G401 (cell line): ENCODE measurements around the gene HYDIN. TPM values are rescaled to one million over a fixed set of nuclear protein-coding genes. Genes with fewer than 3 reads are reported as not detected.

Source experiments
- DNase-seq: peaks from one replicate; pipeline ENCODE4 v3.0.0-alpha.2; 2015; ENCODE audit warnings: low spot score
- in situ Hi-C: cut with HindIII; loops from 2 replicates; pipeline ENCODE4 v1.10.0; 2016; ENCODE audit warnings: low sequenced_read_pairs, mixed read lengths
- total RNA-seq: library from RNA; depleted of rRNA; stranded (reverse); fragments of >200 nt; shearing (Covaris generic); gene quantifications from 2 replicates; pipeline ENCODE4 v1.2.3, GENCODE V29; 2014

Gene HYDIN
- total RNA-seq, 1 experiment from 2014 or later: not detected

DNA sequence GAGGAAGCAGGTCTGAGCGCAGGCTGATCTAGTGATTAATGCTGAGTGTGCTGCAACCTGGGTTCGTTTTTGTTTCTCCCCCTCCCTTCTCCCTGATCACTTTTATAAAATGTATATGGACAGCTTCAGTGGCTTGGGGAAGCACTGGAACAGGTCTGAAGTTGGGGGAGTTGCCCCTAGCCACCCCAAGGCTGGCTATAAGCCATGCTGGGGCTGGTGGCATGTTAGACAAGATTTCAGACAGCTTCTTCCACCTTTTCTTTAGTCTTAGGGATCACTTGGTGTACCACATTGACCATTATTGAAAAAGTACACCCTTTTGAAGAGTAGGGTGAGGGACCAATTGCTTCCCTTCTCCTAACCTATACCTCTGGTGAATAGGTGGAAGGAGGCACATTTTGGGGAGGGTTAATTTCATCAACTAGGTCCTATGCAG, 425.8 kb downstream of the HYDIN start:
- in situ Hi-C loops: no loop called here
- DNase-seq: no peak

DNA sequence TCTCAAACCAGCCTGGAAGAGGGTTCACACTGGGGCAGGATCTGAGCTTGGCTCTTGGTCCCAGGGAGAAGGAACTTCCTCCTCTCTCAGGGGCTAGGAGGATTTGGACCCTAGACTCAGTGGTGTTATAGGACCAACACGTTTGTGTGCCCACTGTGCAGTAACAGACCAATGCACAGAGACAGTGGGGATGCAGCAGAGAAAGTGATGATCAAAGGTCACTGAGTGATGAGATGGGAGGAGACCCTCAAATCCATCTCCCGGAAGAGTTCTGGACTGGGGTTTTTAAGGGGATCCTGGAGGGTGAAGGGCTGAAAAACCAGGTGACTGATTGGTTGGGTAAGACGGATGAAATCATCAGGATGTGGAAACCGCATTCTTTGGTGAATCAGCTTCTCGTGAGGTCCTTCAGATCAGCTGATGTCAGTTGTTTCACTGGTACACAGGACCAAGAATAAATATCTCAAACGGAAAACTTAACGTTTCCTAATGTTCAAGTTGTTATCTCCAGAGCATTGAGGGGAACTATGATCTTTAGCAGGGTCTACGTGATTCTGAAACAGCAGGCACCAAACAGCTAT, 426.3 kb downstream of the HYDIN start:
- DNase-seq: no peak
- in situ Hi-C loops: no loop called here

DNA sequence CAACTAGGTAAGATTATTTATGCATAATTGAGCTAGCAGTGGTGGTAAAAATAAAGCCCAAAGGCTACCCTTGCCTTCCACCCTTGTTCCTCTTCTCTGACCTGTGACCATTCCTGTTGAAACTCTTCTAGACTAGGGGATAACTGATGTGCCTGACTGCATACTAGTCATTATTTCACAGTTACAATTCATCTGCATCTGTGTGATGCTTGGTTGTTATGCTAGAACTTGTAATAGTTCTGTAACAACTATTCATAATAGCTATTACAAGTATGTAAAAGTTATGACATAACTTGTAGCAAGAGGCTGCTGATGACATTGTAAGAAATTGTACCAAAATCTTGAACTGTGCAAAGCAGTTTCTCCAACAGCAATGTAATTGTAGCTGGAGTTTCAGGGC, 427.2 kb downstream of the HYDIN start:
- no peak for DNase-seq
- in situ Hi-C loops: no loop called here

DNA sequence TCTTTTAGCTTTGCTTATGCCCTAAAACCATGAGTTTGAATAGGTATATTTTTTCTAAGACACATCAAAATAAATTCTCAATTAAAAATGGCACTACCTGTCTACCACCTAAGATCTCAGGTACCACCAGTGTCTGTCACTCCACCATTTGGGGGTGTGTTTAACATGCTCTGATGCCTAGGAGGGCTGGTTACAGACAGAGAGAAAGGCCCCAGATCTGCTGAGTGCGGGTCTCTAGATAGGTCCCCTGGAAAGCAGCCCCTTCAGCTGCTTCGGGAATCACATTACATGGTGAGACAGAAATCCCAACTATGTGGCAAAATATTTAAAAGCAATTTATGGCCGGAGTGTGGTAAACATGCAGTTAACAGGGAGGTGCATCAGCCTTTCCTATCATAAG, 428.9 kb downstream of the HYDIN start:
- in situ Hi-C loops: no loop called here
- no peak for DNase-seq

DNA sequence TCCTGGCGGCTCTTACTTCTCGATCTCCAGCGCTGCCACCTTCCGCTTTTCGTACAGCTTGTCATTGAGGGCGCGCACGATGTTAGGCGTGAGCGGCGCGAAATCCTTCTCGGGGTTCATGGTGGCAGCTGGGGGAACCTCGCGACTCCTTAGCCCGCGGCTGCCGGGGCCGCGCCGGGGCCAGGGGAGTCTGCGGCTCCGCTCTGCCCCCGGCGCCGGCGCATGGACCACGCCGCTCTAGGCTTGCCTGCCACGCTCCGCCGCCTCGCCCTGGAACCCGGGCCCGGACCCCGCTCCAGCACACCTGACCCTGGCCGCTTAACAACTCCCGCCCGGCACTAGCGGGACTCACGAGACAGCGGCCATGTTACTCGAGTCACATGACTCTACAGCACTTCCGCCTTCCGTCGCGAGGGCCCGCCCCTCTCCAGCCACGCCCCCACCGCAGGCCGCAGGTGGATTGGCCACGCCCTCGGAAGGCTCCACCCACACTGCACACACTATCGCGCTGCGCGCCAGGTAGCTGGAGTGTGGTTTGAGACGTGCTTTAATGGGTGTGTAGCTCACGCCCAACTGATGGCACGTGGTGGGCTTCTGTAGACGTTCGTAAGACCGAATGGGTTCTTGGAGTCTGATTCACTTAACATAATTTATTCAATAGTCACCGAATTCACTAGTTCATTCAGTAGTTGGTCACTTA, 429.6 kb downstream of the HYDIN start, which contains the start of gene VAC14:
TSS of gene VAC14 (minus strand) at position 378 of the 700 bp plus-strand sequence. CDS start at position 120, 258 bp downstream.
- in situ Hi-C loops: no loop called here
- peak; percentile 93 for DNase-seq

DNA sequence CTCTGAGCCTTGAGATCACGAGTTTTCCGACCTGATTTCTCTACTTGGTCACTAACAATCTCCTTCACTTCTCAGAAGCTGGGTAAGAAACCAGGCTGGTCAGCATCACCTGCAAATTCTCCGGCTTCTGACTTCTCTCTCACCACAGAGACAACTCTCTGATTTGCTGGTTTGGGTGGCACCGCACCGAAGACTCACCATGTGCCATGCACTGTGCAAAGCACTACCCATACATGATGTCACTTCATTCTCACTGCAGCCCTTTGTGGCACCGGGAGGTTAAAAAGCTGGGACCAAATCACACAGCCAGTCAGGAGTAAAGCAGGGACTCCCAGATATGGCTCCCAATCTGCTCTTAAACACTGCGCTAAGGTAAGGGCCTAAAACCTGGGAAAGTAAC, 430.2 kb downstream of the HYDIN start:
- DNase-seq: no peak
- in situ Hi-C loops: no loop called here

DNA sequence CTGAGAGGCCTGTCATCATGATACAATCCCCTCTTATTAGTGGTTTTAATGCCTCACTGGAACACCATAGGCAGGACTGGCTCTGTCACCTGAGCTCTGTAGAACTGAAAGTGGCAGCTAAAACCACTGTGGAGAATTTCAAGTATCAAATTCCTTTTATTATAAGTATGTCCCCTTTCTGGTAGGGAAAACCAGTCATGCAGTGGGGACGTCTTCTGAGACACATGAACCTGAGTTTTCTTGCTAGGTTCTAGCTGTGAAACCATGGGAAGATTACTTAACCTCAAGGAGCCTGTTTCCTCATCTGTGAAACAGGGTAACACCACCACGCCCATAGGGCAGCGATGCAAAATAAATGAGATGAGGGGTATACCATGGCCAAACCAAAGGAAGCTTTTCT, 434.2 kb downstream of the HYDIN start:
- DNase-seq: no peak
- in situ Hi-C loops: no loop called here

DNA sequence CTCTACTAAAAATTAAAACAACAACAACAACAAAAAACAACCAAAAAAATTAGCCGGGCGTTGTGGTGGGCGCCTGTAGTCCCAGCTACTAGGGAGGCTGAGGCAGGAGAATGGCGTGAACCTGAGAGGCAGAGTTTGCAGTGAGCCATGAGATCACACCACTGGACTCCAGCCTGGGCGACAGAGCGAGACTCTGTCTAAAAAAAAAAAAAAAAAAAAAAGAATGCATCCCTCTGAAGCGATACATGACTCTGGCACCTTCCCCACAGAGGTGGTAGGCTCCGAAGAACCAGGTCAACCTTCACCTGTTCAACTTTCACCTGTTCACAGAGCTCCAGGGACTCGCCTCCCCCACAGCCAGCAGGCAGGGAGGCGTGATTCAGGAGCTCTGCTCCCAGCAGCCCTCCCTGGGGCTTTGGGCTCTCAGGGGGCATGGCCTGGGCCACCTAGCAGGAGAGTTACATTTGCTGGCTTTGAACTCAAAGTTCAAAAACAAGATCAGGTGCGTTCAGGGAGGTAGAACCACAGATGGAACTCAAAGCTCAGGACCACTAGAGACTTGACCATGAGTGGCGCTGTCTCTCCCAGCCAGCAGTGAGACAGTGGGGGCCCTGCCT, 435.1 kb downstream of the HYDIN start:
- no peak for DNase-seq
- in situ Hi-C loops: no loop called here

DNA sequence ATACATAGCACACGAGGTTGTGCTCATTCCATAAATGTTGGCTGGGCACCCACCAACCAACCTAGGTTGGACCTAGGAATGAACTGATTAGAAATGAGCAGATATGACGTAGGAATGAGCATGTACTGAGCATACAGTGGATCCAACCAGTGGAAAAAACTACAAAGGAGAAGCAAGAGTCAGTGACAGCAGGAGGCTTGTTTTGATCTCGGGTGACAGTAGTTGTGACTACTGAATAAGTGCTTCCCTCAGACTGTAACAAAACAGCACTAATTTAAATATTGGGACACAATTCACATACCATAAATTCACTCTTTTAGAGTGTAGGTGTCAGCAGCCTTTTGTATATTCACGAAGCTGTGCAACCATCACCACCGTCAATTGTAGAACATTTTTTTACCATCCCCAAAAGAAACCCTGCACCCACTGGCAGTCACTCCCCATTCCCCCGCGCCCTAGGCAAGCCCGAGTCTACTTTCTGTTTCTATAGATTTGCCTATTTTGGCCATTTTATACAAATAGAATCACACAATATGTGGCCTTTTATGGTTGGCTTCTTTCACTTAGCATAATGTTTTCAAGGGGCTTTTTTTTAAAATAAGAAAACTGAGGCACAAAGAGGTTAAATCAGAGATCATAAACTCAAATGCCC, 436.5 kb downstream of the HYDIN start:
- in situ Hi-C loops: no loop called here
- no peak for DNase-seq

DNA sequence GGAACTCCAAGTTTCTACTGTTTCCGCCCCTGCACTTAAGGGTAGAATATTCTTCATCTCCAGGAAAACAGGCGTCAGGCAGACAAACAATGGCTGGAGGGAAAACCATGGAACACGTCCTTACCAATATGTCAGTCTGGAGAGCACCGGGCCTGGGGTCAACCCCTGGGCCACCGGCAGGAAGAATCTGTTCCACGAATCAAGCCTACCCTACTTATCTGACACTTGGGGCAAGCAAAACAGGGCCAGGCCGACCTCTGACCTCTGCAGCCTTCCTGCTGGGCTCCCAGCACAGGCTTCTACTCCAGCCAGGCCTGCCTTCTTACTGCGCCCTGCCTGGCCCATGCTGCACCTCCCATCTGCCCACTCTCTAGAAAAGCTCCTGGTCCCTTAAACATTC, 439.7 kb downstream of the HYDIN start:
- in situ Hi-C loops: no loop called here
- DNase-seq: no peak

DNA sequence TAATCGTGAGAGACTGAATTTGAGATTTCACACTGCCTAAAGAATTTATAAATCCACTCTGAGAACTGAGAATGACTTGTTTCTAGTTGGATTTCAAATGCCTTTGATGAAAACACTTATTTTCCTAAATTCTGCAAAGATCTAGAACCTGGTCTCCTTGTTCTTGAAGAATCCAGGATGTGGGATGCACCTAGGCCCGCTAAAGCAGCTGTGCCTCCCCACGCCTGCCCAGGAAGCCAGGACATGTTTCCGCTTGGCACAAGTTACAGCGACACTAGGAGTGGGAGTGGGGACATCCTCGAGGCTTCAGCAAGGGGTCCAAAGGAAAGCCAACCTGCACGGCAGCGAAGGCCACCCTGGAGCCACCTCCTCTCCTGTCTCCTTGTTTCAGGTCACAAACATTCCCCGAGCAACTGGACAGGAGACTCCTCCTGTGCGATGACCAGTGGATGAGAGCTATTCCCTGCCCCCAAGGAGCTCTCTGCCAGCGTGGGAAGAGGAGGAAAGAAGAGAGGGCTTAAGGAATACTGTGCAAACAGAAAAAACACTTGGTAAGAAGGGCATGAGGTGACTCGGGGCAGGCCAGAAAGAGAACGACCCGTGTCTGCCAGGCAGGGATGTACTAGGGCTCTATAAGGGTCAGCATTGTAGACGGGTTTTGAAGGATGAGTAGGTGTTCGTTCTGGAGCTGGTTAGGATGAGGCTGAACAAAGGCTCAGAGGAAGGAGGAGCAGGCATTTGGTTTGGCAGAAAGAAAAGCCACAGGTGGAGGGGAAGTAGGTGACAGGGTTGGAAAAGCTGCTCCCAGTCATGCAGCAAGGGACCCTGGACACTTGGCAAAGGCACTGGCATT, 440.7 kb downstream of the HYDIN start:
- DNase-seq: no peak
- in situ Hi-C loops: no loop called here

DNA sequence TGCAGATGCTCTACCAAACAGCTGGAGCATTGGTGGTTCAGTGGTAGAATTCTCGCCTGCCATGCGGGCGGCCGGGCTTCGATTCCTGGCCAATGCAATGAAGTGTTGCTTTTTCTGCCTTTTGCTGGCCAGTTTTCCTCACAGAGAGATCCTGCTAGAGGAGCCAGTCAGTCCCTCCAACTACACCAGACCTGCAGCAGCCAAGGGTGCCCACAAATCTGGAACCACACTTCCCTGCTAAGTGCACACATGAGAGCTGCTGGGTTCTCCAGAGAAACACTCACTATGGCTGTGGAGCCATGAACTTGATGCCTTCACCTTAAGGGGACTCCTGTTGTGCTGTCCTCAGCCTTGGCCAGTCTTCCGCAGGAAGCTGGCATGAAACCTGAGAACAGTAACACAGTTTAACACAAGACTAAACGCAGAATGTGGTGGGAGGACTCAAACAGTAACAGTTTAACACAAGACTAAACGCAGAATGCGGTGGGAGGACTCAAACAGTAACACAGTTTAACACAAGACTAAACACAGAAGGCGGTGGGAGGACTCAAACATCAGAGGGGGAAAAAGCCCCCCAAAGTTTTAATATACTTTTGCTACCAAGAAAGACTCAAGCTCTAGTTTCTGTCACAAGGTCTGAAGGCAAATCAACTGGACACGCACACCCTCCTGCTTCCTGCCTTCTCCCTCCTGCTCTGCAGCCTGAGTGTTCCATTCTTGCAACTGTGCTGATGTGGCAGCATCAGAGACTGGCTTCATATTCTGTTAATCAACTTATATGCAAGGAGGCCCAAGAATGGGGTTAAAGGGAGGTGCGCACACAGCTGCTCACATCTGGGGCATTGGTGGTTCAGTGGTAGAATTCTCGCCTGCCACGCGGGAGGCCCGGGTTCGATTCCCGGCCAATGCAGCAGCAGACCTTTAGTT, 441.6 kb downstream of the HYDIN start:
- in situ Hi-C loops: no loop called here
- DNase-seq: peak; percentile 19

DNA sequence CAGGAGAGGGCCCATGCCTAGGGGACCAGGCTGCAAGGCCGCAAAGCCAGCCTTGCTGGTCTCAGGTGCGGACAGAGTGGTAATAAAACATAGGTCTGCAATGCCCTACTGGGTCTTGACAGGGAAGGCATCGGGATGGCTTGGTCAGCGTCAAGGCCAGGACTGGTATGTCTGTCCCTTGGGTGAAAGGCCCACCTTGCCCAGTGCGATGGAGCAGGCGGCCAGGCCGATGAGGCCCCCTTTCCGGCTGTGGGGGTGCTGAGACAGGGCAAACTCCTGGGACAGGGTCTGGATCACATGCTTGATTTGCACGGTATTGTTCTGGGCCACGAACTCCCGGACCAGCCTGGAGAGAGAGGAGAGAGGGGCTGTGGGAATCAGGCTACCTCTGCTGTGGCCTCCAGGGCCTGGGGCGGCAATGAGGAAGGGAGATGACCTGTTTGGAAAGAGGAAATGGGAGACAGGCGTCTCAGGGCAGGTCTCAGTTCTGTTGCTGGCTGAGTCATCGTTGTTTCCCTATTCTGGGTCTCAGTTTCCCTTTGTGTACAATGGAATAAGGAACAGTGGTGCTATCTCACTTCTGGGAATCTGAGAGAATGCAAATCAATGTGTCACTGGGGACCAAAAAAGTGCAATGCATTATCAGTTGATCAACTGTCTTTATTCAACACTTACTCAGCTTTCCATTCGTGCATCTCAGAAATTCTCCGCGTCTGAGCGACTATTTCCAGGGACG, 444.3 kb downstream of the HYDIN start:
- DNase-seq: no peak
- in situ Hi-C loops: no loop called here

DNA sequence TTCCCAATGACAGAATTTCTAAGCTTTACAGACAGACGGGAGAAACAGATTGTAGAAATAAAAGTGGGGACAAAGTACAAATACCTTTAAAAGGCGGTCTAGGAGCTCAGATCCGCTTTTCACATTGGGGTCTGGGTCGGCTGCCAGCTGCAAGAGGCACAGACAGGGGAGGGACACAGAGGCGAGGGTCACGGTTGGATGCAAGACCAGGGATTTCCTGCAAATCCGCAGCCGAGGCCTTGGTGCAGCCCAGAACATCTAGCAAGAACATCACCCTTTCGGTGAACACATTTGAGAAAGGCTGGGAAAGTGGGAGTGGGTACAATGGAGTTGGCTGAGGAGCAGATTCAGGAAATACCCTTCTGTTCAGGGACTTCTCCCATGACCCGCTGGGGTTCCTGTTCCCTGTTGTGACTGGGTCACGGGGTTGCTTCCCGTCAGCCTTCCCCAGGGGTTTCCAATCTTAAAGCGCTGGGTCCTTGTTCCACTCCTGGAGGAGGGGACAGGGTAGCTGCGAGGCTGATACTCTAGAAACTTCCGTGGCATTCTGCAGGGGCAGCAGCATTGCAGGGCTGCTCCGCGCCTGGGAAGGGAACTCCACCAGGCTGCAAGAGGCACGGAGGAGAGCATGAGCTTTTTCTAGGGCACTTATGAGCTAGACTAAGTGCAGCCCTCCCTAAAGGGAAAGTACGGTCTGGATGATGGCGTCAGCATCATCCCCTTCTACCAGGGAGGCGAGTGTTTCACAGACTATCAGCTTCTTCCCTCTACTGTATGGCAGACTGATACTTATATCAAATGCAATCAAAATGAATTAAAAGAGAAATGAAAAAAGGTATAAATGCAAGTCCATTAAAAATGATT, 445.6 kb downstream of the HYDIN start:
- DNase-seq: no peak
- in situ Hi-C loops: no loop called here

DNA sequence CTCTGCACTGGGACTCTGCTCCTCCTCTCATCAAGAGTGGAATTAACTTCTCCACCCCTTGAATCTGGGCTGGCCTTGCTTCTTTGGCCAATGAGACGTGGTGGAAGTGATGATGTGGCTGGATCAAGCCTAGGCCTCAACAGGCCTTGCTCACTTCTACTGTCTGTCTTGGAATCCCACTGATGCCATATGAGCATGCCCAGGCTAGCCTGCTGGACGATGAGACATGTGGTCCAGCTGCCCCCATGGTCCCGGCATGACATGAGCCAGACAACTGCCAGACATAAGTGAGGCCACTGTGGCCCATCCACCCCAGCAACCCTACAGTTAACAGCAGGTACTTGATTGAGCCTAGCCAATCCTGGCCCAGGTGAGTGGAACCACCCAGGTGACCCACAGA, 448.3 kb downstream of the HYDIN start:
- DNase-seq: no peak
- in situ Hi-C loops: no loop called here

DNA sequence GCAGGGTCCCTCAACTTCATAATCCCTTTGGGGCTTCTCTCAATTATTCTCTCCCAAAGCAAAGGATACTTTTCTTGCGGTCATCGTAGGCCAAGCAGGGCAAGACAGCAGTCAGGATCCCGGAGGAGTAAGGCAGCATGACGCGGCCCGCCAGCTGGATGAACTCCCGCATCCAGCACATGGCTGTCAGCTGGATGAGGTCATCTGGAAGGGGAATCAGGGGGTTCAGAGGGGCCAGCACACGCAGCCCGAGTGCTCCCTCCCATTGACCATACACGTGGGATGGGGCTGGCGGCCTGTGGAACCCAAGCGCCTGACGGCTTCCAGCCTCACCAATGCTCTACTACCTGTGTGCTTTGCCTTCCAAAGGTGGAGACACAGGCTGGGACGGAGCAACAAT, 448.7 kb downstream of the HYDIN start:
- in situ Hi-C loops: no loop called here

DNA sequence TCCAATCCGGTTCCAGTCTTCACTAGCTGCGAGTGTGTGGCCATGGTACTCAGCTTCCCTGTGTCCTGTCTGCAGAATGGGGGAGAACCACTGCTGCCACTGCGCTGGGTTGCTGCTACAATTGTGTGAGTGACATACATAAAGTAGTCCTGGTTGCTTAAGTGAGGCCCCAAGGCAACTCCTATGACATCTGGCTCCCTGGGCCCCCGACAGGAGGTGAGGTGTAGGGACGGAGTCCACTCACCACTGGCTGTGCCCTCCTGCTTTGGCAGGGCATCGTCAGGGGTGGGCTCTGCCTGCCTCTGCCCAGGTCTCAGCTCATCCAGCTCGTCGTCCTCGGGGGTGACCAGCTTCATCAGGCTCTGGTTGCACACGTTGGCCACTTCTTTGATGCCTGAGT, 450.0 kb downstream of the HYDIN start:
- in situ Hi-C loops: no loop called here
- DNase-seq: no peak

More for the DNA sequence above, 448.7 kb downstream of the HYDIN start:
- no peak for DNase-seq
